HEK293 (cell line): ENCODE measurements around the gene PLK3.
A peak's percentile ranks its signal among the peaks of the same experiment; 100 is the strongest.

ENCODE experiments used
- CTCF ChIA-PET: fragments of 350-600 bp; formaldehyde crosslinking; extraction: SDS; loops from one replicate; lab custom pipeline; 2021; ENCODE audit warnings: antibody characterized with exemption; lab: Yijun Ruan, JAX
- POLR2A ChIA-PET: fragments of 300-600 bp; formaldehyde crosslinking; extraction: SDS; loops from one replicate; lab custom pipeline; 2020; ENCODE audit warnings: antibody characterized with exemption, inconsistent platforms; lab: Yijun Ruan, JAX
- H3K27ac ChIP-seq: fragments of 200-500 bp; sonication (Bioruptor generic); 2 replicates; pipeline ENCODE4 v1.5.1; 2014; ENCODE audit warnings: low read depth, low read length, control low read depth, inconsistent platforms; ENCODE audit errors: extremely low read depth
- H3K36me3 ChIP-seq, 2 experiments: fragments of 200-500 bp in 1 of 2; sonication (Bioruptor generic) in 1 of 2; 1 replicate in 1 of 2; 2 replicates in 1 of 2; pipeline ENCODE4 v1.5.1; 2014 to 2017; ENCODE audit warnings: inconsistent platforms in 2 of 2, low read length in 2 of 2; ENCODE audit not compliant: control insufficient read depth in 2 of 2, insufficient read depth in 1 of 2
- H3K4me1 ChIP-seq: fragments of 200-500 bp; sonication (Bioruptor generic); 2 replicates; pipeline ENCODE4 v1.5.1; 2014; ENCODE audit warnings: mild to moderate bottlenecking, low read length, inconsistent platforms; ENCODE audit not compliant: control insufficient read depth, insufficient read depth
- H3K4me3 ChIP-seq: 2 replicates; pipeline ENCODE4 v1.5.1; 2011; ENCODE audit warnings: low read depth, mild to moderate bottlenecking, control low read depth, low read length, moderate library complexity
- H3K9me3 ChIP-seq: fragments of 200-500 bp; sonication (Bioruptor generic); 2 replicates; pipeline ENCODE4 v1.5.1; 2014; ENCODE audit warnings: low read depth, low read length, inconsistent platforms; ENCODE audit not compliant: control insufficient read depth, insufficient read depth
- BCL11B ChIP-seq: fragments of 450-650 bp; formaldehyde crosslinking; IDR thresholded peaks from 2 replicates; pipeline ENCODE4 v1.5.1; 2016; ENCODE audit warnings: low read depth, missing biosample characterization, missing genetic modification characterization
- EGR2 ChIP-seq: fragments of 450-650 bp; formaldehyde crosslinking; IDR thresholded peaks from 2 replicates; pipeline ENCODE4 v1.5.1; 2016; ENCODE audit warnings: low read depth, missing biosample characterization, missing genetic modification characterization
- GLIS1 ChIP-seq: fragments of 450-650 bp; formaldehyde crosslinking; IDR thresholded peaks from 2 replicates; pipeline ENCODE4 v1.5.1; 2016; ENCODE audit warnings: missing biosample characterization, missing genetic modification characterization
- HIC1 ChIP-seq: fragments of 450-650 bp; formaldehyde crosslinking; IDR thresholded peaks from 2 replicates; pipeline ENCODE4 v1.5.1; 2016; ENCODE audit warnings: missing biosample characterization, missing genetic modification characterization
- HOXD13 ChIP-seq: sonication (generic); formaldehyde crosslinking; IDR thresholded peaks from 2 replicates; pipeline ENCODE4 v1.8.0; 2022; ENCODE audit warnings: missing genetic modification reagents, borderline replicate concordance
- KLF1 ChIP-seq: fragments of 450-650 bp; formaldehyde crosslinking; IDR thresholded peaks from 2 replicates; pipeline ENCODE4 v1.5.1; 2016; ENCODE audit warnings: missing biosample characterization, missing genetic modification characterization
- MYNN ChIP-seq: fragments of 450-650 bp; formaldehyde crosslinking; IDR thresholded peaks from 2 replicates; pipeline ENCODE4 v1.5.1; 2016; ENCODE audit warnings: missing biosample characterization, missing genetic modification characterization, borderline replicate concordance
- PRDM1 ChIP-seq: fragments of 450-650 bp; formaldehyde crosslinking; IDR thresholded peaks from 2 replicates; pipeline ENCODE4; 2016; ENCODE audit warnings: missing biosample characterization, missing genetic modification characterization
- SCRT2 ChIP-seq: fragments of 450-650 bp; formaldehyde crosslinking; IDR thresholded peaks from 2 replicates; pipeline ENCODE4 v1.5.1; 2016; ENCODE audit warnings: missing biosample characterization, missing genetic modification characterization
- ZFP37 ChIP-seq: fragments of 450-650 bp; formaldehyde crosslinking; IDR thresholded peaks from 2 replicates; pipeline ENCODE4 v1.5.1; 2016; ENCODE audit warnings: missing biosample characterization, missing genetic modification characterization
- ZNF121 ChIP-seq: fragments of 450-650 bp; formaldehyde crosslinking; IDR thresholded peaks from 2 replicates; pipeline ENCODE4 v1.5.1; 2016; ENCODE audit warnings: missing biosample characterization, missing genetic modification characterization
- ZNF169 ChIP-seq: fragments of 450-650 bp; formaldehyde crosslinking; IDR thresholded peaks from 2 replicates; pipeline ENCODE4 v1.5.1; 2016; ENCODE audit warnings: missing biosample characterization, missing genetic modification characterization
- ZNF18 ChIP-seq: fragments of 450-650 bp; formaldehyde crosslinking; IDR thresholded peaks from 2 replicates; pipeline ENCODE4 v1.5.1; 2016; ENCODE audit warnings: missing biosample characterization, missing genetic modification characterization
- ZNF19 ChIP-seq: fragments of 450-650 bp; formaldehyde crosslinking; IDR thresholded peaks from 2 replicates; pipeline ENCODE4; 2016; ENCODE audit warnings: missing biosample characterization, missing genetic modification characterization, low read depth
- ZNF211 ChIP-seq: fragments of 450-650 bp; formaldehyde crosslinking; IDR thresholded peaks from 2 replicates; pipeline ENCODE4 v1.5.1; 2016; ENCODE audit warnings: low read depth, missing biosample characterization, missing genetic modification characterization
- ZNF24 ChIP-seq: fragments of 450-650 bp; formaldehyde crosslinking; IDR thresholded peaks from 2 replicates; pipeline ENCODE4 v1.5.1; 2016; ENCODE audit warnings: missing biosample characterization, missing genetic modification characterization
- ZNF362 ChIP-seq: fragments of 450-650 bp; formaldehyde crosslinking; IDR thresholded peaks from 2 replicates; pipeline ENCODE4 v1.5.1; 2016; ENCODE audit warnings: missing biosample characterization, missing genetic modification characterization
- ZNF510 ChIP-seq: fragments of 450-650 bp; formaldehyde crosslinking; IDR thresholded peaks from 2 replicates; pipeline ENCODE4 v1.5.1; 2018; ENCODE audit warnings: mild to moderate bottlenecking, missing genetic modification characterization, missing biosample characterization; ENCODE audit not compliant: insufficient replicate concordance
- ZNF530 ChIP-seq: fragments of 450-650 bp; formaldehyde crosslinking; IDR thresholded peaks from 2 replicates; pipeline ENCODE4 v1.5.1; 2016; ENCODE audit warnings: low read depth, missing biosample characterization, missing genetic modification characterization
- ZNF621 ChIP-seq: fragments of 450-650 bp; formaldehyde crosslinking; IDR thresholded peaks from 2 replicates; pipeline ENCODE4 v1.5.1; 2017; ENCODE audit warnings: missing biosample characterization, missing genetic modification characterization
- ZNF692 ChIP-seq: fragments of 450-650 bp; formaldehyde crosslinking; IDR thresholded peaks from 2 replicates; pipeline ENCODE4 v1.5.1; 2016; ENCODE audit warnings: missing biosample characterization, missing genetic modification characterization
- ZSCAN5A ChIP-seq: fragments of 450-650 bp; formaldehyde crosslinking; IDR thresholded peaks from 2 replicates; pipeline ENCODE4 v1.5.1; 2016; ENCODE audit warnings: missing biosample characterization, missing genetic modification characterization
- TF ChIP-seq, protein P1 (sequence below): fragments of 450-650 bp; formaldehyde crosslinking; IDR thresholded peaks from 2 replicates; pipeline ENCODE4 v1.5.1; 2016; ENCODE audit warnings: missing biosample characterization, missing genetic modification characterization
- TF ChIP-seq, protein P2 (sequence below): fragments of 450-650 bp; formaldehyde crosslinking; IDR thresholded peaks from 2 replicates; pipeline ENCODE4; 2016; ENCODE audit warnings: missing biosample characterization, missing genetic modification characterization

Gene PLK3

DNA sequence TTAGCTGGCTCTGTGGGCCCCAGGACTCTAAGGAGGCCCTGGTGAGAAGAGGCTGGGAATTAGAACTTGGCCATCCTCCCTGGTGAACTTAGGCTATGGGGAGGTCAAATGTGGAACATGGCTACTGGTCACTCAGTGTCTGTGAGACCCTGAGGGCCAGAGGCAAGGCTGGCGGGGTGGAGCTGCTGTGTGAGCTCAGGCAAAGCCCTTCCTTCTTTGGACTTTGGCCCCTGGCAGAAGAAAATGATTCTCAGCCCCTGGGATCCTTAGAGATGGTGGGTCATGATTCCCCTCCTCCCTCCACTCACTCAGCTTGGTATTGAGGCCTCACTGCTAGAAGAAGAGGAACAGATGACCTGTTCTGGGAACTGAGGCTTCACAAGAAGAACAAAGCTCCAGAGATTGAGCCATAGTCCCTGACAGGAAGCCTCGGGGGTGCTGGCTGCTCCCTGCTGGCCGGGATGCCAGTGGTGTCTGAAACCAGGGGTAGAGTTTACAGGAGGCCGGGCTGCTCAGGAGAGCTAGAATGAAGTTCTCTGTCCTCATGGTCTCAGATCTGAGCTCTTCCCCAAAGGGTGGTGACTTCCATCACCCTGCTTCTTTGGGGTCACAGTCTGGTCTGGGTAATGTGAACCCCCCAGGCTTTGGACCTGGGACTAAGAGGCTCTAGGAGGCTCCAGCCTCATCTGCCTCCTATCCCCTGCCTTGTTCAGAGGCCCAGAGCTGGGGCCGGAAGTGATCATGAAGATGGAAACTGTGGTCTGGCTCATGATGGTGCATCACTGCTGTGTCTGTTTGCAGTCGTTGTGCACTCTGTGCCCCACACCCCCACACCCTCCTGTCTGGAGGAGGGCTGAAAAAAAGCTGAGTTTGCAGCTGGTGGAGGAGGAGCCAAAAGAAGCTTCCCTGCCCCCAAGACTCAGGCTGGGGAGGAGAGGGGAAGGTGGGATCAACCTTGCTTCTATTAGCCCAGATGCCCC, 9.1 kb downstream of the PLK3 start (continued):
- TF ChIP-seq, protein P1, sequence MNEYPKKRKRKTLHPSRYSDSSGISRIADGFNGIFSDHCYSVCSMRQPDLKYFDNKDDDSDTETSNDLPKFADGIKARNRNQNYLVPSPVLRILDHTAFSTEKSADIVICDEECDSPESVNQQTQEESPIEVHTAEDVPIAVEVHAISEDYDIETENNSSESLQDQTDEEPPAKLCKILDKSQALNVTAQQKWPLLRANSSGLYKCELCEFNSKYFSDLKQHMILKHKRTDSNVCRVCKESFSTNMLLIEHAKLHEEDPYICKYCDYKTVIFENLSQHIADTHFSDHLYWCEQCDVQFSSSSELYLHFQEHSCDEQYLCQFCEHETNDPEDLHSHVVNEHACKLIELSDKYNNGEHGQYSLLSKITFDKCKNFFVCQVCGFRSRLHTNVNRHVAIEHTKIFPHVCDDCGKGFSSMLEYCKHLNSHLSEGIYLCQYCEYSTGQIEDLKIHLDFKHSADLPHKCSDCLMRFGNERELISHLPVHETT (tag by site-specific recombination): no peak
- TF ChIP-seq ZNF169 (tag by site-specific recombination): no peak
- no peak for TF ChIP-seq ZNF510 (tag by site-specific recombination)
- 0 out of 2 replicates have a peak, but pooled peaks have one; percentile 24 for TF ChIP-seq ZNF121 (tag by site-specific recombination)
- TF ChIP-seq MYNN: no peak
- no peak for TF ChIP-seq ZSCAN5A
- TF ChIP-seq, protein P2, sequence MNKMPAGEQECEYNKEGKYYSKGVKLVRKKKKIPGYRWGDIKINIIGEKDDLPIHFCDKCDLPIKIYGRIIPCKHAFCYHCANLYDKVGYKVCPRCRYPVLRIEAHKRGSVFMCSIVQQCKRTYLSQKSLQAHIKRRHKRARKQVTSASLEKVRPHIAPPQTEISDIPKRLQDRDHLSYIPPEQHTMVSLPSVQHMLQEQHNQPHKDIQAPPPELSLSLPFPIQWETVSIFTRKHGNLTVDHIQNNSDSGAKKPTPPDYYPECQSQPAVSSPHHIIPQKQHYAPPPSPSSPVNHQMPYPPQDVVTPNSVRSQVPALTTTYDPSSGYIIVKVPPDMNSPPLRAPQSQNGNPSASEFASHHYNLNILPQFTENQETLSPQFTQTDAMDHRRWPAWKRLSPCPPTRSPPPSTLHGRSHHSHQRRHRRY (tag by site-specific recombination): no peak

GRCh38 chr1:44810101-44810761, 10.1 kb downstream of the PLK3 start:
- POLR2A ChIA-PET: interaction anchor here (2.1 to 4.0 kb wide), 5 partner anchors 9 to 201 kb away, joined by 9 to 84 read pairs (median 20); partner anchors contain the start of genes HECTD3, PLK3, RPS8 and UROD
- Histone ChIP-seq H3K27ac (no peak overlapping the region), H3K36me3 (peaks cover 0 to 43% of the 10 kb centered on the region in 2 experiments; a peak in 1 of 3 replicates), H3K4me3 (no peak overlapping the region), H3K4me1 (peaks cover 19% of the 10 kb centered on the region), H3K9me3 (no peaks in the 10 kb centered on the region)
- CTCF ChIA-PET: interaction anchor here (0.6 to 1.6 kb wide), 4 partner anchors 9 to 65 kb away, joined by 3 to 4 read pairs (median 4); no protein-coding TSS in a partner anchor
- TF ChIP-seq ZNF621 (tag by site-specific recombination) (no peak), KLF1 (no peak), ZNF692 (no peak), HOXD13 (no peak), HIC1 (tag by site-specific recombination) (0 out of 2 replicates have a peak, but pooled peaks have one; percentile 27), PRDM1 (no peak), EGR2 (tag by site-specific recombination) (0 out of 2 replicates have a peak, but pooled peaks have one; percentile 22), BCL11B (no peak), ZNF362 (no peak), SCRT2 (peak; percentile 42; the same call in 1 of the 2 replicates), ZNF19 (tag by site-specific recombination) (no peak), ZFP37 (no peak), GLIS1 (tag by site-specific recombination) (peak; percentile 99), ZNF18 (no peak), ZNF530 (tag by site-specific recombination) (no peak), ZNF211 (tag by site-specific recombination) (no peak), ZNF24 (tag by site-specific recombination) (no peak)
